ENCODE results near the gene BCL11A.

The BCL11A gene

GRCh38 chr2:60523963-60524362, 29.5 kb downstream of the BCL11A start:
- no peak for DNase-seq

GRCh38 chr2:60522462-60522861, 31.0 kb downstream of the BCL11A start:
- DNase-seq = no peak

GRCh38 chr2:60521626-60522025, 31.8 kb downstream of the BCL11A start:
- DNase-seq = no peak

- no peak for DNase-seq
Measured at GRCh38 chr2:60520917-60521539, 32.4 kb downstream of the BCL11A start.

- DNase-seq = no peak
Measured at GRCh38 chr2:60520151-60520876, 33.1 kb downstream of the BCL11A start.

- DNase-seq = no peak
Measured at GRCh38 chr2:60519231-60519863, 34.1 kb downstream of the BCL11A start.

- no peak for DNase-seq
Measured at GRCh38 chr2:60518567-60518966, 34.9 kb downstream of the BCL11A start.

- no peak for DNase-seq
Measured at GRCh38 chr2:60517446-60517845, 36.0 kb downstream of the BCL11A start.

- no peak for DNase-seq
Measured at GRCh38 chr2:60516826-60517225, 36.6 kb downstream of the BCL11A start.

- no peak for DNase-seq
Measured at GRCh38 chr2:60516383-60516811, 37.1 kb downstream of the BCL11A start.

- no peak for DNase-seq
Measured at GRCh38 chr2:60515721-60516226, 37.7 kb downstream of the BCL11A start.

GRCh38 chr2:60513996-60514395, 39.5 kb downstream of the BCL11A start:
- DNase-seq = no peak

GRCh38 chr2:60513191-60513590, 40.3 kb downstream of the BCL11A start:
- DNase-seq = no peak

- no peak for DNase-seq
Measured at GRCh38 chr2:60512641-60513040, 40.8 kb downstream of the BCL11A start.

GRCh38 chr2:60512062-60512622, 41.3 kb downstream of the BCL11A start:
- DNase-seq = no peak

- no peak for DNase-seq
Measured at GRCh38 chr2:60510713-60511112, 42.7 kb downstream of the BCL11A start.

- DNase-seq = no peak
Measured at GRCh38 chr2:60509066-60509465, 44.4 kb downstream of the BCL11A start.

GRCh38 chr2:60508339-60508917, 45.0 kb downstream of the BCL11A start:
- no peak for DNase-seq

GRCh38 chr2:60507211-60507965, 46.1 kb downstream of the BCL11A start:
- DNase-seq = no peak

GRCh38 chr2:60505880-60506260, 47.6 kb downstream of the BCL11A start:
- DNase-seq = no peak

- no peak for DNase-seq
Measured at GRCh38 chr2:60505240-60505879, 48.1 kb downstream of the BCL11A start.

GRCh38 chr2:60504049-60504448, 49.4 kb downstream of the BCL11A start:
- no peak for DNase-seq

All from stimulated activated CD4-positive, alpha-beta T cell treated with anti-CD3 and anti-CD28 coated beads, Interleukin-4, amount 100 ng/mL, for 4 hours (primary cell).